HEK293 (cell line): Measurements from ENCODE around the gene TMEM212.

Experiments
- GFI1B ChIP-seq: fragments of 450-650 bp; formaldehyde crosslinking; IDR thresholded peaks from 2 replicates; pipeline ENCODE4 v1.5.1; 2016; ENCODE audit warnings: missing biosample characterization, missing genetic modification characterization
- HOXA7 ChIP-seq: sonication (generic); formaldehyde crosslinking; IDR thresholded peaks from 2 replicates; pipeline ENCODE4 v1.8.1; 2022; ENCODE audit warnings: missing genetic modification reagents, borderline replicate concordance
- INSM2 ChIP-seq: fragments of 450-650 bp; formaldehyde crosslinking; IDR thresholded peaks from 2 replicates; pipeline ENCODE4 v1.5.1; 2016; ENCODE audit warnings: missing biosample characterization, missing genetic modification characterization
- KLF8 ChIP-seq: fragments of 450-650 bp; formaldehyde crosslinking; IDR thresholded peaks from 2 replicates; pipeline ENCODE4 v1.5.1; 2016; ENCODE audit warnings: missing biosample characterization, missing genetic modification characterization
- SETDB1 ChIP-seq: IDR thresholded peaks from one replicate; pipeline ENCODE4 v1.6.1; 2017; ENCODE audit warnings: mild to moderate bottlenecking, low read length, moderate library complexity, mixed read lengths; ENCODE audit not compliant: insufficient read length
- ZBTB21 ChIP-seq: fragments of 450-650 bp; formaldehyde crosslinking; IDR thresholded peaks from 2 replicates; pipeline ENCODE4 v1.5.1; 2017; ENCODE audit warnings: missing biosample characterization, missing genetic modification characterization
- ZBTB6 ChIP-seq: fragments of 450-650 bp; formaldehyde crosslinking; IDR thresholded peaks from 2 replicates; pipeline ENCODE4 v1.5.1; 2017; ENCODE audit warnings: missing biosample characterization, missing genetic modification characterization
- ZBTB8A ChIP-seq: fragments of 450-650 bp; formaldehyde crosslinking; IDR thresholded peaks from 2 replicates; pipeline ENCODE4 v1.5.1; 2016; ENCODE audit warnings: missing biosample characterization, missing genetic modification characterization
- ZFP3 ChIP-seq: fragments of 450-650 bp; formaldehyde crosslinking; IDR thresholded peaks from 2 replicates; pipeline ENCODE4 v1.5.1; 2016; ENCODE audit warnings: low read depth, missing biosample characterization, missing genetic modification characterization
- ZNF10 ChIP-seq: fragments of 450-650 bp; formaldehyde crosslinking; IDR thresholded peaks from 2 replicates; pipeline ENCODE4 v1.5.1; 2017; ENCODE audit warnings: missing biosample characterization, missing genetic modification characterization
- ZNF121 ChIP-seq: fragments of 450-650 bp; formaldehyde crosslinking; IDR thresholded peaks from 2 replicates; pipeline ENCODE4 v1.5.1; 2016; ENCODE audit warnings: missing biosample characterization, missing genetic modification characterization
- ZNF157 ChIP-seq: fragments of 450-650 bp; formaldehyde crosslinking; IDR thresholded peaks from 2 replicates; pipeline ENCODE4 v1.5.1; 2016; ENCODE audit warnings: missing biosample characterization, missing genetic modification characterization
- ZNF19 ChIP-seq: fragments of 450-650 bp; formaldehyde crosslinking; IDR thresholded peaks from 2 replicates; pipeline ENCODE4; 2016; ENCODE audit warnings: missing biosample characterization, missing genetic modification characterization, low read depth
- ZNF211 ChIP-seq: fragments of 450-650 bp; formaldehyde crosslinking; IDR thresholded peaks from 2 replicates; pipeline ENCODE4 v1.5.1; 2016; ENCODE audit warnings: low read depth, missing biosample characterization, missing genetic modification characterization
- ZNF433 ChIP-seq: fragments of 450-650 bp; formaldehyde crosslinking; IDR thresholded peaks from 2 replicates; pipeline ENCODE4 v1.5.1; 2016; ENCODE audit warnings: missing biosample characterization, missing genetic modification characterization, low read depth
- ZNF521 ChIP-seq: fragments of 450-650 bp; formaldehyde crosslinking; IDR thresholded peaks from 2 replicates; pipeline ENCODE4 v1.5.1; 2017; ENCODE audit warnings: missing biosample characterization, mild to moderate bottlenecking, missing genetic modification characterization
- ZNF530 ChIP-seq: fragments of 450-650 bp; formaldehyde crosslinking; IDR thresholded peaks from 2 replicates; pipeline ENCODE4 v1.5.1; 2016; ENCODE audit warnings: low read depth, missing biosample characterization, missing genetic modification characterization
- ZNF600 ChIP-seq: fragments of 450-650 bp; formaldehyde crosslinking; IDR thresholded peaks from 2 replicates; pipeline ENCODE4 v1.5.1; 2016; ENCODE audit warnings: missing biosample characterization, missing genetic modification characterization
- ZNF623 ChIP-seq: fragments of 450-650 bp; formaldehyde crosslinking; IDR thresholded peaks from 2 replicates; pipeline ENCODE4 v1.5.1; 2016; ENCODE audit warnings: missing biosample characterization, missing genetic modification characterization
- ZNF645 ChIP-seq: fragments of 450-650 bp; formaldehyde crosslinking; IDR thresholded peaks from 2 replicates; pipeline ENCODE4; 2016; ENCODE audit warnings: missing biosample characterization, missing genetic modification characterization
- ZNF701 ChIP-seq: fragments of 450-650 bp; formaldehyde crosslinking; IDR thresholded peaks from 2 replicates; pipeline ENCODE4 v1.5.1; 2016; ENCODE audit warnings: missing biosample characterization, missing genetic modification characterization
- ZNF707 ChIP-seq: fragments of 450-650 bp; formaldehyde crosslinking; IDR thresholded peaks from 2 replicates; pipeline ENCODE4 v1.5.1; 2016; ENCODE audit warnings: missing biosample characterization, missing genetic modification characterization
- ZNF830 ChIP-seq: fragments of 450-650 bp; IDR thresholded peaks from 2 replicates; pipeline ENCODE4 v1.5.0; 2018; ENCODE audit warnings: missing biosample characterization, missing genetic modification characterization, low read depth, mild to moderate bottlenecking, moderate library complexity
- ZNF837 ChIP-seq: fragments of 450-650 bp; formaldehyde crosslinking; IDR thresholded peaks from 2 replicates; pipeline ENCODE4 v1.5.1; 2016; ENCODE audit warnings: missing biosample characterization, missing genetic modification characterization
- TF ChIP-seq, protein P1 (sequence below): fragments of 450-650 bp; formaldehyde crosslinking; IDR thresholded peaks from 2 replicates; pipeline ENCODE4 v1.5.1; 2016; ENCODE audit warnings: missing biosample characterization, missing genetic modification characterization
- TF ChIP-seq, protein P2 (sequence below): fragments of 450-650 bp; formaldehyde crosslinking; IDR thresholded peaks from 2 replicates; pipeline ENCODE4 v1.5.1; 2016; ENCODE audit warnings: missing biosample characterization, missing genetic modification characterization, low read depth
- TF ChIP-seq, protein P3 (sequence below): fragments of 450-650 bp; formaldehyde crosslinking; IDR thresholded peaks from 2 replicates; pipeline ENCODE4 v1.5.1; 2016; ENCODE audit warnings: missing biosample characterization, missing genetic modification characterization
- TF ChIP-seq, protein P4 (sequence below): fragments of 450-650 bp; formaldehyde crosslinking; IDR thresholded peaks from 2 replicates; pipeline ENCODE4 v1.5.1; 2016; ENCODE audit warnings: missing biosample characterization, missing genetic modification characterization
- TF ChIP-seq, protein P5 (sequence below): IDR thresholded peaks from 2 replicates; pipeline ENCODE4 v1.6.1; 2011; ENCODE audit warnings: mild to moderate bottlenecking, low read depth, low read length, borderline replicate concordance

TMEM212 gene

DNA sequence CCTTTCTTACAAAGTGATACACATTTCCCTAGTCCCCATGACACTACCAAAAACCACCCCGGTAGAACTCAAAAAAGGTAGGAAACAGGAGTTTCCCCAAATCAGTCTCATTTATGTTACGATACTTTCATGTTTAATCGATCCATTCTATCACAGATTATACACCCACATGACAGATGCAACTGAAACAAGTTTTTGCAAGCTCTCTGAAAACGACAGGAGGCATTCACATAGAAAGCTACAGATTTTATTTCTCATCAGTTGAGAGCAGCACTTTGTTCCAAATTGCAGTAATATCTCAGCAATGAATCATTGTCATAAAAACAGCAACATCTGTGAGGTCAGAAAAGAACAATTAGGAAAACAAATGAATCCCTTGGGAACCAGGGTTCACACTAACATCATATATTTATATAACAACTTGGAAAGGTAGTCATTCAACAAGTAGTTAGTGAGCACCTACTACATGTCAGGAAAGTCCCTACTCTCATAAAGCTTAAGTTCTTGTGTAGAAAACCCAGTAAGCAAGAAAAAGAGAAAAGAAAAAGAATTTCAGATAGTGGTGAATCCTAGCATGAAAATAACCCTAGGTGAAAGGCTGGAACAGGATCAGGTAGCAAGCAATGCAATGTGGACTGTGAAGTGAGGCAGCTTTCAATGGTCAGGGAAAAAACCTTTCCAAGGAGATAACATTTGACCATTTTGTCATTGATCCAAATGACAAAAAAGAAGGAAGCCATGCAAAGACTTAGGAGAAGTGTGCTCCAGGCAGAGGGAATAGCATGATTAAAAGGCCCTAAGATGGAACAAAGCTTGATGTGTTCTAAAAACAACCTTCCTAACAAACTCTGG lies 41.2 kb upstream of the TMEM212 start (continued):
- TF ChIP-seq, protein P1, sequence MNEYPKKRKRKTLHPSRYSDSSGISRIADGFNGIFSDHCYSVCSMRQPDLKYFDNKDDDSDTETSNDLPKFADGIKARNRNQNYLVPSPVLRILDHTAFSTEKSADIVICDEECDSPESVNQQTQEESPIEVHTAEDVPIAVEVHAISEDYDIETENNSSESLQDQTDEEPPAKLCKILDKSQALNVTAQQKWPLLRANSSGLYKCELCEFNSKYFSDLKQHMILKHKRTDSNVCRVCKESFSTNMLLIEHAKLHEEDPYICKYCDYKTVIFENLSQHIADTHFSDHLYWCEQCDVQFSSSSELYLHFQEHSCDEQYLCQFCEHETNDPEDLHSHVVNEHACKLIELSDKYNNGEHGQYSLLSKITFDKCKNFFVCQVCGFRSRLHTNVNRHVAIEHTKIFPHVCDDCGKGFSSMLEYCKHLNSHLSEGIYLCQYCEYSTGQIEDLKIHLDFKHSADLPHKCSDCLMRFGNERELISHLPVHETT (tag by site-specific recombination), result peak; percentile 81; the same call in 1 of the 2 replicates
- TF ChIP-seq ZNF530 (tag by site-specific recombination) (no peak), ZBTB8A (tag by site-specific recombination) (peak; percentile 12; the same call in 1 of the 2 replicates), ZBTB21 (no peak), ZBTB6 (tag by site-specific recombination) (no peak), GFI1B (no peak), HOXA7 (CRISPR knock-in tag) (no peak), ZNF10 (peak; percentile 95), ZNF600 (no peak), ZNF701 (tag by site-specific recombination) (no peak), KLF8 (tag by site-specific recombination) (peak; percentile 84), ZNF19 (no peak), ZNF623 (no peak), ZNF211 (tag by site-specific recombination) (no peak), ZNF433 (tag by site-specific recombination) (no peak), ZFP3 (tag by site-specific recombination) (no peak), ZNF645 (tag by site-specific recombination) (no peak), ZNF837 (tag by site-specific recombination) (no peak), ZNF157 (no peak), INSM2 (tag by site-specific recombination) (peak; percentile 78), ZNF830 (tag by site-specific recombination) (no peak), SETDB1 (no peak), ZNF121 (no peak), ZNF521 (tag by site-specific recombination) (no peak), ZNF707 (tag by site-specific recombination) (no peak)
- TF ChIP-seq, protein P2, sequence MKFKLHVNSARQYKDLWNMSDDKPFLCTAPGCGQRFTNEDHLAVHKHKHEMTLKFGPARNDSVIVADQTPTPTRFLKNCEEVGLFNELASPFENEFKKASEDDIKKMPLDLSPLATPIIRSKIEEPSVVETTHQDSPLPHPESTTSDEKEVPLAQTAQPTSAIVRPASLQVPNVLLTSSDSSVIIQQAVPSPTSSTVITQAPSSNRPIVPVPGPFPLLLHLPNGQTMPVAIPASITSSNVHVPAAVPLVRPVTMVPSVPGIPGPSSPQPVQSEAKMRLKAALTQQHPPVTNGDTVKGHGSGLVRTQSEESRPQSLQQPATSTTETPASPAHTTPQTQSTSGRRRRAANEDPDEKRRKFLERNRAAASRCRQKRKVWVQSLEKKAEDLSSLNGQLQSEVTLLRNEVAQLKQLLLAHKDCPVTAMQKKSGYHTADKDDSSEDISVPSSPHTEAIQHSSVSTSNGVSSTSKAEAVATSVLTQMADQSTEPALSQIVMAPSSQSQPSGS, result 0 out of 2 replicates have a peak, but pooled peaks have one; percentile 28
- TF ChIP-seq, protein P3, sequence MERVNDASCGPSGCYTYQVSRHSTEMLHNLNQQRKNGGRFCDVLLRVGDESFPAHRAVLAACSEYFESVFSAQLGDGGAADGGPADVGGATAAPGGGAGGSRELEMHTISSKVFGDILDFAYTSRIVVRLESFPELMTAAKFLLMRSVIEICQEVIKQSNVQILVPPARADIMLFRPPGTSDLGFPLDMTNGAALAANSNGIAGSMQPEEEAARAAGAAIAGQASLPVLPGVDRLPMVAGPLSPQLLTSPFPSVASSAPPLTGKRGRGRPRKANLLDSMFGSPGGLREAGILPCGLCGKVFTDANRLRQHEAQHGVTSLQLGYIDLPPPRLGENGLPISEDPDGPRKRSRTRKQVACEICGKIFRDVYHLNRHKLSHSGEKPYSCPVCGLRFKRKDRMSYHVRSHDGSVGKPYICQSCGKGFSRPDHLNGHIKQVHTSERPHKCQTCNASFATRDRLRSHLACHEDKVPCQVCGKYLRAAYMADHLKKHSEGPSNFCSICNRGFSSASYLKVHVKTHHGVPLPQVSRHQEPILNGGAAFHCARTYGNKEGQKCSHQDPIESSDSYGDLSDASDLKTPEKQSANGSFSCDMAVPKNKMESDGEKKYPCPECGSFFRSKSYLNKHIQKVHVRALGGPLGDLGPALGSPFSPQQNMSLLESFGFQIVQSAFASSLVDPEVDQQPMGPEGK (tag by site-specific recombination), result no peak
- TF ChIP-seq, protein P4, sequence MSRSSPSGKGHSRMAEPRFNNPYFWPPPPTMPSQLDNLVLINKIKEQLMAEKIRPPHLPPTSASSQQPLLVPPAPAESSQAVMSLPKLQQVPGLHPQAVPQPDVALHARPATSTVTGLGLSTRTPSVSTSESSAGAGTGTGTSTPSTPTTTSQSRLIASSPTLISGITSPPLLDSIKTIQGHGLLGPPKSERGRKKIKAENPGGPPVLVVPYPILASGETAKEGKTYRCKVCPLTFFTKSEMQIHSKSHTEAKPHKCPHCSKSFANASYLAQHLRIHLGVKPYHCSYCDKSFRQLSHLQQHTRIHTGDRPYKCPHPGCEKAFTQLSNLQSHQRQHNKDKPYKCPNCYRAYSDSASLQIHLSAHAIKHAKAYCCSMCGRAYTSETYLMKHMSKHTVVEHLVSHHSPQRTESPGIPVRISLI (tag by site-specific recombination), result 0 out of 2 replicates have a peak, but pooled peaks have one; percentile 16
- TF ChIP-seq, protein P5, sequence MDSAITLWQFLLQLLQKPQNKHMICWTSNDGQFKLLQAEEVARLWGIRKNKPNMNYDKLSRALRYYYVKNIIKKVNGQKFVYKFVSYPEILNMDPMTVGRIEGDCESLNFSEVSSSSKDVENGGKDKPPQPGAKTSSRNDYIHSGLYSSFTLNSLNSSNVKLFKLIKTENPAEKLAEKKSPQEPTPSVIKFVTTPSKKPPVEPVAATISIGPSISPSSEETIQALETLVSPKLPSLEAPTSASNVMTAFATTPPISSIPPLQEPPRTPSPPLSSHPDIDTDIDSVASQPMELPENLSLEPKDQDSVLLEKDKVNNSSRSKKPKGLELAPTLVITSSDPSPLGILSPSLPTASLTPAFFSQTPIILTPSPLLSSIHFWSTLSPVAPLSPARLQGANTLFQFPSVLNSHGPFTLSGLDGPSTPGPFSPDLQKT, result no peak
